GM21447 (cell line): Measurements from ENCODE around the gene LRCH1.
A peak's percentile ranks its signal among the peaks of the same experiment; 100 is the strongest.

Experiments used
- ATAC-seq: cut with Tn5 transposase; IDR thresholded peaks from one replicate; pipeline ENCODE4 v1.9.1; 2021; ENCODE audit not compliant: unreplicated experiment

Gene LRCH1

GRCh38 chr13:46662690-46663089 is 109.7 kb downstream of the LRCH1 start:
- ATAC-seq, result peak; percentile 52

GRCh38 chr13:46663206-46664037 is 110.5 kb downstream of the LRCH1 start:
- ATAC-seq, result no peak

- no peak for ATAC-seq
Observed at GRCh38 chr13:46664195-46664594, 111.2 kb downstream of the LRCH1 start.

- ATAC-seq, result no peak
Observed at GRCh38 chr13:46665248-46665632, 112.3 kb downstream of the LRCH1 start.

GRCh38 chr13:46665633-46666482 is 112.9 kb downstream of the LRCH1 start:
- peak; percentile 38 for ATAC-seq

GRCh38 chr13:46666727-46667456 is 113.9 kb downstream of the LRCH1 start:
- ATAC-seq, result no peak

GRCh38 chr13:46667687-46668281 is 114.8 kb downstream of the LRCH1 start:
- ATAC-seq, result peak; percentile 57

GRCh38 chr13:46668302-46668720 is 115.3 kb downstream of the LRCH1 start:
- peak; percentile 24 for ATAC-seq

GRCh38 chr13:46668931-46669525 is 116.1 kb downstream of the LRCH1 start:
- no peak for ATAC-seq

- ATAC-seq, result no peak
Observed at GRCh38 chr13:46672338-46673090, 119.5 kb downstream of the LRCH1 start.

GRCh38 chr13:46675016-46675415 is 122.0 kb downstream of the LRCH1 start:
- no peak for ATAC-seq

GRCh38 chr13:46676378-46676725 is 123.4 kb downstream of the LRCH1 start:
- ATAC-seq, result no peak

GRCh38 chr13:46679369-46680120 is 126.6 kb downstream of the LRCH1 start:
- ATAC-seq, result peak; percentile 94

- ATAC-seq, result no peak
Observed at GRCh38 chr13:46682015-46682414, 129.0 kb downstream of the LRCH1 start.

GRCh38 chr13:46682707-46683106 is 129.7 kb downstream of the LRCH1 start:
- no peak for ATAC-seq

GRCh38 chr13:46683676-46684260 is 130.8 kb downstream of the LRCH1 start:
- ATAC-seq, result no peak

- no peak for ATAC-seq
Observed at GRCh38 chr13:46684287-46685001, 131.5 kb downstream of the LRCH1 start.
